ENCODE data around the gene MICAL2. TPM values are rescaled to one million over a fixed set of nuclear protein-coding genes. Genes with fewer than 3 reads are reported as not detected.

MICAL2 gene
- total RNA-seq, 1 donor from 2014 or later = 31.1 TPM

GRCh38 chr11:12200991-12201985, 90.9 kb downstream of the MICAL2 start:
- DNase-seq (ENCODE audit: low spot score) = peak; percentile 88

GRCh38 chr11:12202661-12203310, 92.4 kb downstream of the MICAL2 start:
- DNase-seq (ENCODE audit: low spot score) = no peak

GRCh38 chr11:12204506-12204905, 94.1 kb downstream of the MICAL2 start:
- peak; percentile 35 for DNase-seq (ENCODE audit: low spot score)

GRCh38 chr11:12205330-12205729, 94.9 kb downstream of the MICAL2 start:
- DNase-seq (ENCODE audit: low spot score) = no peak

- DNase-seq (ENCODE audit: low spot score) = peak; percentile 62
These were observed 96.1 kb downstream of the MICAL2 start for GRCh38 chr11:12206529-12206928.

- no peak for DNase-seq (ENCODE audit: low spot score)
These were observed 97.2 kb downstream of the MICAL2 start for GRCh38 chr11:12207384-12208150.

GRCh38 chr11:12209096-12209495, 98.7 kb downstream of the MICAL2 start:
- DNase-seq (ENCODE audit: low spot score) = no peak

- DNase-seq (ENCODE audit: low spot score) = peak; percentile 68
These were observed 99.8 kb downstream of the MICAL2 start for GRCh38 chr11:12210200-12210599.

GRCh38 chr11:12211331-12212065, 101.1 kb downstream of the MICAL2 start:
- peak; percentile 33 for DNase-seq (ENCODE audit: low spot score)

- peak; percentile 33 for DNase-seq (ENCODE audit: low spot score)
These were observed 101.9 kb downstream of the MICAL2 start for GRCh38 chr11:12212174-12212820.

- DNase-seq (ENCODE audit: low spot score) = no peak
These were observed 102.4 kb downstream of the MICAL2 start for GRCh38 chr11:12212821-12213185.

- DNase-seq (ENCODE audit: low spot score) = peak; percentile 2
These were observed 103.5 kb downstream of the MICAL2 start for GRCh38 chr11:12213883-12214282.

- DNase-seq (ENCODE audit: low spot score) = no peak
These were observed 104.4 kb downstream of the MICAL2 start for GRCh38 chr11:12214751-12215150.

- DNase-seq (ENCODE audit: low spot score) = no peak
These were observed 104.8 kb downstream of the MICAL2 start for GRCh38 chr11:12215181-12215593.

- DNase-seq (ENCODE audit: low spot score) = no peak
These were observed 105.7 kb downstream of the MICAL2 start for GRCh38 chr11:12216041-12216451.

- DNase-seq (ENCODE audit: low spot score) = no peak
These were observed 106.4 kb downstream of the MICAL2 start for GRCh38 chr11:12216671-12217374.

- no peak for DNase-seq (ENCODE audit: low spot score)
These were observed 107.5 kb downstream of the MICAL2 start for GRCh38 chr11:12217879-12218278.

GRCh38 chr11:12218909-12219308, 108.5 kb downstream of the MICAL2 start:
- no peak for DNase-seq (ENCODE audit: low spot score)

GRCh38 chr11:12219757-12220156, 109.4 kb downstream of the MICAL2 start:
- DNase-seq (ENCODE audit: low spot score) = no peak

GRCh38 chr11:12220305-12220704, 109.9 kb downstream of the MICAL2 start:
- no peak for DNase-seq (ENCODE audit: low spot score)

Measured in mesenteric fat pad (tissue), 1 donor.